Measurements from ENCODE around the gene DAB1.

DNA sequence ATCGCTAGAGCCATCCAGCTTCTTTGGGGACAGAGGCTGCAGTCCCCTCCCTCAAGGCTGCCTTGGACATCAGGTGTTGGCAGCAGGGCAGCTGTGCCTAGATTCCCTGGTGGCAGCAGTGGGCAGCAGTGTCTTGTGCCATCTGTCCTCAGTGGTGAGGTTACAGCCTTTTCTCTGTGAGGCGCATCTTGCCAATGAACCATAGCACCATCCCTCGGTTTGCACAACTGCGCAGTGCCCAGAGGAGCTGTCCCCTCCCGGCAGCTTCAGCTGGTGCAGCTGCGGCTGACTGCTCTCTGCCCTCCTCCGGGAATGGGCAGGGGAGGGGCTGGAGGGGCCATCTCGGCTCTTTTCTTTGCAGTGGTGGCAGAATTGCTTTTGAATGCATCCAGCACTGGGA is 399.0 kb downstream of the DAB1 start:
- TF ChIP-seq EP300 (IDR thresholded peaks at IDR 0.05) (no peak), POLR2A (IDR thresholded peaks at IDR 0.05) (no peak)
- TF ChIP-seq, protein P1, sequence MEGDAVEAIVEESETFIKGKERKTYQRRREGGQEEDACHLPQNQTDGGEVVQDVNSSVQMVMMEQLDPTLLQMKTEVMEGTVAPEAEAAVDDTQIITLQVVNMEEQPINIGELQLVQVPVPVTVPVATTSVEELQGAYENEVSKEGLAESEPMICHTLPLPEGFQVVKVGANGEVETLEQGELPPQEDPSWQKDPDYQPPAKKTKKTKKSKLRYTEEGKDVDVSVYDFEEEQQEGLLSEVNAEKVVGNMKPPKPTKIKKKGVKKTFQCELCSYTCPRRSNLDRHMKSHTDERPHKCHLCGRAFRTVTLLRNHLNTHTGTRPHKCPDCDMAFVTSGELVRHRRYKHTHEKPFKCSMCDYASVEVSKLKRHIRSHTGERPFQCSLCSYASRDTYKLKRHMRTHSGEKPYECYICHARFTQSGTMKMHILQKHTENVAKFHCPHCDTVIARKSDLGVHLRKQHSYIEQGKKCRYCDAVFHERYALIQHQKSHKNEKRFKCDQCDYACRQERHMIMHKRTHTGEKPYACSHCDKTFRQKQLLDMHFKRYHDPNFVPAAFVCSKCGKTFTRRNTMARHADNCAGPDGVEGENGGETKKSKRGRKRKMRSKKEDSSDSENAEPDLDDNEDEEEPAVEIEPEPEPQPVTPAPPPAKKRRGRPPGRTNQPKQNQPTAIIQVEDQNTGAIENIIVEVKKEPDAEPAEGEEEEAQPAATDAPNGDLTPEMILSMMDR (IDR thresholded peaks at IDR 0.05) = no peak

Data from upper lobe of left lung (tissue), 4 donors.